ENCODE results near the gene TTR. TPM values are rescaled to one million over a fixed set of nuclear protein-coding genes. Genes with fewer than 3 reads are reported as not detected.

Gene TTR
- total and polyA plus RNA-seq, 12 donors = 0.25 to 1.6 (median 0.82) TPM; not detected in 6

- H3K9me3 ChIP-seq (replicated peaks in 1 of 3) = no peaks in the 10 kb centered on the region
- intact Hi-C loops (cut with DNase I) = no loop called here
- H3K36me3 ChIP-seq (replicated peaks in 1 of 2) = peaks cover 0 to 5% of the 10 kb centered on the region in 2 donors
- no peak overlapping the region for H3K27ac ChIP-seq
- H3K4me3 ChIP-seq = no peak overlapping the region
- H3K4me1 ChIP-seq (replicated peaks in 1 of 2) = no peaks in the 10 kb centered on the region
- H3K27me3 ChIP-seq = no peaks in the 10 kb centered on the region
- DNase-seq = no peak
- WGBS, 4 donors = 94 to 98% (median 96%) methylated on average over 1 of the region's 1 CpG
- TF ChIP-seq POLR2A (IDR thresholded peaks at IDR 0.05) (no peak), CTCF (IDR thresholded peaks at IDR 0.05) (no peak)
Measured at GRCh38 chr18:31631526-31631925, 39.8 kb downstream of the TTR start.

GRCh38 chr18:31632356-31632755 lies 40.7 kb downstream of the TTR start:
- no peak for DNase-seq
- H3K27ac ChIP-seq = no peak overlapping the region
- peaks cover 0 to 5% of the 10 kb centered on the region in 2 donors for H3K36me3 ChIP-seq (replicated peaks in 1 of 2)
- H3K9me3 ChIP-seq (replicated peaks in 1 of 3) = no peaks in the 10 kb centered on the region
- H3K27me3 ChIP-seq = no peaks in the 10 kb centered on the region
- no peaks in the 10 kb centered on the region for H3K4me1 ChIP-seq (replicated peaks in 1 of 2)
- intact Hi-C loops (cut with DNase I) = no loop called here
- no peak overlapping the region for H3K4me3 ChIP-seq
- 84 to 92% (median 88%) methylated on average over 1 of the region's 1 CpG for WGBS, 4 donors
- TF ChIP-seq POLR2A (IDR thresholded peaks at IDR 0.05) (no peak), CTCF (IDR thresholded peaks at IDR 0.05) (no peak)

- Histone ChIP-seq H3K9me3 (replicated peaks in 1 of 3) (no peaks in the 10 kb centered on the region), H3K4me1 (replicated peaks in 1 of 2) (no peaks in the 10 kb centered on the region), H3K27ac (no peak overlapping the region), H3K4me3 (no peak overlapping the region), H3K27me3 (no peaks in the 10 kb centered on the region), H3K36me3 (replicated peaks in 1 of 2) (peaks cover 0 to 5% of the 10 kb centered on the region in 2 donors)
- DNase-seq = no peak
- TF ChIP-seq CTCF (IDR thresholded peaks at IDR 0.05) (no peak), POLR2A (IDR thresholded peaks at IDR 0.05) (no peak)
- 73 to 85% (median 79%) methylated on average over 10 of the region's 10 CpGs for WGBS, 4 donors
- intact Hi-C loops (cut with DNase I) = no loop called here
Measured at GRCh38 chr18:31633392-31634330, 42.0 kb downstream of the TTR start.

- H3K9me3 ChIP-seq (replicated peaks in 1 of 3) = no peaks in the 10 kb centered on the region
- TF ChIP-seq CTCF (IDR thresholded peaks at IDR 0.05) (no peak), POLR2A (IDR thresholded peaks at IDR 0.05) (no peak)
- intact Hi-C loops (cut with DNase I) = no loop called here
- 53 to 70% (median 62%) methylated on average over 3 of the region's 3 CpGs for WGBS, 4 donors
- H3K4me1 ChIP-seq (replicated peaks in 1 of 2) = no peaks in the 10 kb centered on the region
- H3K4me3 ChIP-seq = no peak overlapping the region
- no peak for DNase-seq
- H3K27ac ChIP-seq = no peak overlapping the region
- H3K36me3 ChIP-seq (replicated peaks in 1 of 2) = peaks cover 0 to 5% of the 10 kb centered on the region in 2 donors
- no peaks in the 10 kb centered on the region for H3K27me3 ChIP-seq
Measured at GRCh38 chr18:31634331-31634713, 42.6 kb downstream of the TTR start.

All from adrenal gland (tissue), 12 donors.